ENCODE data around the gene IPO13.
A peak's percentile ranks its signal among the peaks of the same experiment; 100 is the strongest.

DNA sequence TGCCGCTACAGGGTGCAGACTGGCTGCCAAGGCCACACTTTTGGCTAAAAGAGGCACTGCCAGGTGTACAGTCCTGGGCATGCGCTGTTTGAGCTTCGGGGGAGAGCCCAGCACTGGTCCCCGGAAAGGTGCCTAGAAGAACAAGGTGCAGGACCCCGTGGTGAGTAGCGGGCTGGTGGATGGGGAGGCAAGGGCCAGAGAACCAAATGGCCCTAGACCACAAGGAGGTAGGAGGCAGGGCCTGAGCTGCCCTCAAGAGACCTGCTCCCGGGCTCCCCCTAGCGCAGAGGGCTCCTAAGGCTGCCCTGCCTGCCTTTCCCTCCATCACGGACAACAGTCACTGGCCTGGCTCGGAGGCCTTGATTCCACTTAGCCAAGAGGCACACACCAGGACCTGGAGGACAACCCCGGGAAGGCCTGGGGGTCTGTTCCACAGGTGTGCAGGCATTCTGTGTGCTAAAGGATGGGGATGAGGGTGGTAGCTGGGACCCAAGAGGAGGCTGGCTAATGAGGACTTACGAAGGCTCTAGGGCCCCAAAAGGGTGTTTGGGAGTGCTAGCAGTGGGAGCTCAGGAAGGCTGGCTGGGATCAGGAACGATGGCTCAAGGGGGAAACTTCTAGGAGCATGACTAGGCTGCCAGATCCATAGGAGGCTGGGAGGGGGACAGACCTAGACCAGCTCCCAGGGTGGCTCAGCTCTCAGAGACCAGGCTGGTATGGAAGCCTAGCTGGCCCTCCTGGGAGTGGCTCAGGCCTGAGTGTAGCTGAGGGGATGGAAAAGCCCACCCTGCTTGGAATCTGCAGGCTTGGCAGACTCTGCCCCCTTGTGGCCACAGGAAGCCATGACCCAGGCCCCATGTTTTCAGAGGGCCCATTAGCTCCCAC lies 12.4 kb upstream of the IPO13 start:
- peak; percentile 93 for TF ChIP-seq CTCF (IDR thresholded peaks at IDR 0.05)
- no peak for TF ChIP-seq SIN3A (IDR thresholded peaks at IDR 0.05; ENCODE audit: borderline replicate concordance, low read depth, low read length)
- TF ChIP-seq, protein P1, sequence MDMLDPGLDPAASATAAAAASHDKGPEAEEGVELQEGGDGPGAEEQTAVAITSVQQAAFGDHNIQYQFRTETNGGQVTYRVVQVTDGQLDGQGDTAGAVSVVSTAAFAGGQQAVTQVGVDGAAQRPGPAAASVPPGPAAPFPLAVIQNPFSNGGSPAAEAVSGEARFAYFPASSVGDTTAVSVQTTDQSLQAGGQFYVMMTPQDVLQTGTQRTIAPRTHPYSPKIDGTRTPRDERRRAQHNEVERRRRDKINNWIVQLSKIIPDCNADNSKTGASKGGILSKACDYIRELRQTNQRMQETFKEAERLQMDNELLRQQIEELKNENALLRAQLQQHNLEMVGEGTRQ (IDR thresholded peaks at IDR 0.05; ENCODE audit: borderline replicate concordance, low read depth, low read length) = no peak
- TF ChIP-seq EP300 (IDR thresholded peaks at IDR 0.05; ENCODE audit: borderline replicate concordance in 1 of 2, low read depth in 1 of 2, low read length in 1 of 2) = no peak
- no peak for TF ChIP-seq TAF1 (IDR thresholded peaks at IDR 0.05; ENCODE audit: borderline replicate concordance, low read depth, low read length)

All from SK-N-SH (cell line).